ENCODE measurements around the gene ESRRG.

The ESRRG gene

GRCh38 chr1:216502528-216503162, 220.6 kb downstream of the ESRRG start:
- no peak for DNase-seq (ENCODE audit: low read depth in 2 of 2)

DNA sequence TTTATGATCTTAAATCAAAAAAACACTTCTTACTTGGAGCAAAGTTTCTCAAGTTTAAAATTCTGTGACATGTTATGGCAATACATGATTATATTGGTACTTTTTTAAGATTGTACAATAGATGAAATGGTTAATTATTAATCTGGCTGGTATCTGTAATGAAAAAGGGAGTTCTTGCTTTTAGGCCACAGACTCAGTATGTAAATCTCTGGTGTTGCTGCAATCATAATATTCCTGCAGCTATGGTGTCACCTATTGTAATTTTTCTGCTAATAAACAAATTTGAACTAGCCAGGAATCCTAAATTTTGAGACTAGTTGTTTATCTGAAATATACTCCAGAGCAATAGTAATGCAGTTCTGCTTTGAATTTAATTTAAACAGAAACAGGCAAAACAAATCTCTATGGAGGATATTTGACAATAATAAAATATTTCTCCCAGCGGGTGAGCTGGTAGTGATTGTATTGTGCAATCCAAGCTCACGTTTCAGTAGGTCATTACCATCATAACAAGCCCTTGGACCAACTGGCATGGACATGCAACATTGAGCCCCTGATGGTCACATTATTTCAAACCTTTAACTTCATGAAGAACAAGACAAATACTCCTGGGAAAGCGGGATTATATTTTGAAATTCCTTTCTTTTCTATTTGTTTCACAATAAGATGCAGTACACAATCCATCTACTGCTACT, 222.8 kb downstream of the ESRRG start:
- DNase-seq (ENCODE audit: low read depth in 2 of 2), result no peak

DNA sequence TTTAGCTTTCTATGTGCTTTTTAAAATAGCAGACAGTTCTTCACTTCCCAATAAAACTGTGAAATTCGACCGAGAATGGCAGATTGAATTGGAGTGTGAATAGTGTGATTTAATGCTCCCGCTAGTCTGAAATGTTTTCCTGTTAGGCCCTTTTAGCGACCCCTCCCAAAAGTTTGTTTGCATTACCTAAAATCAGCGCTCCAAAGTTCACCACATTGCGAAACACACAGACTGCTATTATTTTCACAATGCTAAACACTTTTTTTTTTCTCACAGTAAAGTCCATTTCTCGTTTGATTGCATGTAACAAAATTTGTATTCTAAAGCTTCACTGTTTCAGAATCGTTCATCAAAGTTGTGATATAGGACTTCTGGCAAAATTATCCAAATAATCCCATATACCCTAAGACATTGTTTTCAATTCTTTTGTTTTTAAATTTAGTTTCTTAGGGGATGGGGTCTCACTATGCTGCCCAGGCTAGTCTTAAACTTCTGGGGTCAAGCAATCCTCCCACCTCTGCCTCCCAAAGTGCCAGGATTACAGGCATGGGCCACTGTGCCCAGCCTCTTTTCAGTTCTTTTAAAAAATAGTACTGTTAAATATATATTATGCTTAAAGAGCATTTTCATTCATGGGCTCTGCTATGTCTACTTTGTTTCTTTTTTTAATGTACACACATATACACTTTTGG, 223.5 kb downstream of the ESRRG start:
- no peak for DNase-seq (ENCODE audit: low read depth in 2 of 2)

DNA sequence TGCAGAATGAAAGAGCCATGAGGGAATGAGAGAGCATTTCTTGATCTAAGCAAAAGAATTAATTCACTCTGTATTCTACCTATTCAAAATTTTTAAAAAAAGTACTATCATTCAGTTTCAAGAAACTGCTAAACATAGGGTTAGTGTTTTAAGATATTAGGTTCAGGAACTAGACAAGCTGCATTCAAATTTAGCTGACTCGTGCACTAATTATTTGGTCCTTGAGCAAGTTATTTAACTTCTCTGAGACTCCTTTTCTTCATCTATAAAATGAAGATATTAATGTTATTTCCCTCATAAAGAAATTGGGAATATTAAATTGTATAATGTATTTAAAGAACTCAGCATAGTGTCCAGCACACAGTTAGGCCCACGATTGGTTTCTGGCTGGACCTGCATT, 225.0 kb downstream of the ESRRG start:
- no peak for DNase-seq (ENCODE audit: low read depth in 2 of 2)

DNA sequence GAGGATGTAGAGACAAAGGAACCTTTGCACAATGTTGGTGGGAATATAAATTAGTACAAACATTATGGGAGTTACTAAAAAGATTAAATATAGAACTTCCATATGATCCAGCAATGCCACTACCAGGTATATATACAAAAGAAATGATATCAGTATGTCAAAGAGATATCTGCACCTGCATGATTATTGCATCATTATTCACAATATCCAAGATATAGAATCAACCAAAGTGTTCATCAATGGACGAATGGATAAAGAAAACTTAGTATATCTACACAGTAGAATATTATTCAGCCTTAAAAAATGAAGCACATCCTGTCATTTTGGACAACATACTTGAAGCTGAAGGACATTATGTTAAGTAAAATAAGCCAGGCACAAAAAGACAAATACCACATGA, 238.2 kb downstream of the ESRRG start:
- DNase-seq (ENCODE audit: low read depth in 2 of 2), result no peak

GRCh38 chr1:216483672-216484401, 239.4 kb downstream of the ESRRG start:
- DNase-seq (ENCODE audit: low read depth in 2 of 2), result no peak

DNA sequence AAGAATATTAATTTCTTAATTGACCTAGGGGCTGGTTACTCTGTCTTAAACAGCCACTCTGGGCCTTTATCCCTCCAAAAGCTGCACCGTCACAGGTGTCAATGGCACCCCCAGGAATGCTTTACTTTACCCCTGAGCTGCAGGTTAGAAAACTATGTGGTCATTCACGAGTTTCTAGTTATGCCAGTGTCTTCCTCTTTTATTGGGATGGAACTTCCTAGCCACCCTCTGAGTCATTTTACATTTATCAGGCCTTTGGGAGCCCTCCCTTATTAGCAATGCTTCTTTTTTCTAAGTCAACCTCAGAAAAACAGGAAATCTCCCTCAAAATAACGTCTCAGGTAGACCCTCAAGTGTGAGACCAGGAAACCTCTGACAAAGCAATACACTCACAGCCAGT, 240.6 kb downstream of the ESRRG start:
- no peak for DNase-seq (ENCODE audit: low read depth in 2 of 2)

DNA sequence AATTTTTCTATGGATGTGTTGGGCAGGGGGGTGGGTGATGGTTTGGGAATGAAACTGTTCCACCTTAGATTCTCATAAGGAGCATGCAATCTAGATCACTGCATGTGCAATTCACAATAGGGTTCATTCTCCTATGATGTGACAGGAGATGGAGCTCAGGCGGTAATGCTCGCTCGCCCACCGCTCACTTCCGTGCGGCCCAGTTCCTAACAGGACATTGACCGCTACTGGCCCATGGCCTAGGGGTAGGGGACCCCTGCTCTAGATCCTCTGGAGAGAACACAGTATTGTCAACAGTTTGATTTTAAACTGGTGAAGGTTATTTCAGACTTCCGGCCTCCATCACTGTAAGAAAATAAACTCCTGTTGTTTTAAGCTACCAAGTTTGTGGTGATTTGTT, 245.0 kb downstream of the ESRRG start:
- DNase-seq (ENCODE audit: low read depth in 2 of 2), result no peak

GRCh38 chr1:216476341-216476740, 246.9 kb downstream of the ESRRG start:
- DNase-seq (ENCODE audit: low read depth in 2 of 2), result no peak

- no peak for DNase-seq (ENCODE audit: low read depth in 2 of 2)
These were observed 247.5 kb downstream of the ESRRG start for GRCh38 chr1:216475659-216476276.

DNA sequence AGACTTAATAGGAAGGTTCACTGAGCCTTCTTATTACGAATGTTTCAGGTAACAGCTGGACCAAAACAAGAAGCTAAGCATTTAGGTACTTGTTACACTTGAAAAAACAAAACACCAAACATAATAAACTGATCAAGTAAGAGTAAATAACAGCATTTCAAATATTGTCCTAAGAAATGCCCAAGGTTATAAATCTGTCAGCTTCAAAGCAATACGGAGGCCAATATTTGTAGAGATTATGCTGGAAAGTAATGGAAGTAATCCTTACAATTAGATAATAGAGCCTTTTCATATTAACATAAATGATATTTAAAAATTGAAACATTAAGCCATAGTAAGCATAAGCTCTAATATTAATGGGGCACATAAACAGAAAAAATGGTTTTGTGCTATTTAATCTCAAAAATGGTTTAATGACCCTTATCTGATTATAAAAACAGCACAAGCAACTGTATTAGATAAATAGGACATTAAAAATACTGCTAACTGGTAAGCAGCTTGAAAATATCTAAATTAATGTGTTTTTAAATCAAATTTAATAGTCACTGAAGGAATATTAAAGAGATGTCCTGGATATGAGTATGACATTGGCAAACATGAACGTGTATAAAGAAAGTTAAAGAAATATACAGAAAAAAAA, 256.9 kb downstream of the ESRRG start:
- no peak for DNase-seq (ENCODE audit: low read depth in 2 of 2)

DNA sequence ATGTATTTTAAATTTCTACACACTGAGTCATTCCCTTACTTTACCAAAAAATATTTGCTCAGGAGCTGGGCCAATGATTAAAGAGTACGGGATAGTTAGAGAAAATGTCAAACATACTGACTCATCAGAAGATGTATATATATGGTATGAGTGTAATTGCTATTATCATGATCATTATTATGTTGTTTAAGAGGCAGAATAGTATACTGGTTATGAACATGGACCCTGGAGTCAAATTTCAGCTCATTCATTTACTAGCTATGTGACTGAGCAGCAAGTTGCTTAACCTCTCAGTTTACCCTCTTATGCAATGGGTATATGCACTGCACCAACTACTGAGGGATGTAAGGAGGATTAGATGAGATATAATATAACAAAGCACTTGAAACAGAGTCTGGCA, 258.7 kb downstream of the ESRRG start:
- DNase-seq (ENCODE audit: low read depth in 2 of 2), result no peak

DNA sequence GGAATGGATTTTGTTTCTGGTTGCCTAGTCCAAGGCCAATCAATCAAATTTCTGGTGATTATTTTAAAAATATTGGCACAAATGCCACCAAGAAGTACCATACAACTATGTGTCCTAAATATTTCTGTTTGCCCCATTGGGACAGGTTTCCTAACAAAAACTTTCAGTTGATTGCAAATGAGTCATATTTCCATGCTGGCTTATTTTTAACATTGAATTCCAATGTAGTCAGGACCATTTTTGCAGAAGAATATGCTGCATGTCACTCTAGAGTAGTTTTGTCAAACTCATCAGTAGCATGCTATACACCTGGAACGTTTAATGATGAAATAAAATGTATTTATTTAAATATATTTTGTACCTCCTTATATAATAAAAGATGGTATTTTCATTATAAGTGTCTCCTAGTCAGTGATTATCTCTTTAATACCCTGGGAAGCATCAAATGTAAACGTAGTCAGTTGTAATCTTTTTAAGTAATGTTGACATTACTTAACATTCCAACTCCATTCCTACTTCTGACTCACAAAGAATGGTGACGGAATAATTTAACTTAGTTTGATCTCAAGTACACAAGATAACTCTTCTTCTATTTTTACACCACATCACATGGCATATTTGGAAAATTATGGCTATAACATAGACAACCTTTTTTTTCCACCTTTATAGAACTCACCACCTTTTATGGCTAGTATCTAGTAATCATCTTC, 261.0 kb downstream of the ESRRG start:
- DNase-seq (ENCODE audit: low read depth in 2 of 2), result no peak

- DNase-seq (ENCODE audit: low read depth in 2 of 2), result no peak
These were observed 261.8 kb downstream of the ESRRG start for GRCh38 chr1:216461466-216461865.

- no peak for DNase-seq (ENCODE audit: low read depth in 2 of 2)
These were observed 263.5 kb downstream of the ESRRG start for GRCh38 chr1:216459651-216460207.

DNA sequence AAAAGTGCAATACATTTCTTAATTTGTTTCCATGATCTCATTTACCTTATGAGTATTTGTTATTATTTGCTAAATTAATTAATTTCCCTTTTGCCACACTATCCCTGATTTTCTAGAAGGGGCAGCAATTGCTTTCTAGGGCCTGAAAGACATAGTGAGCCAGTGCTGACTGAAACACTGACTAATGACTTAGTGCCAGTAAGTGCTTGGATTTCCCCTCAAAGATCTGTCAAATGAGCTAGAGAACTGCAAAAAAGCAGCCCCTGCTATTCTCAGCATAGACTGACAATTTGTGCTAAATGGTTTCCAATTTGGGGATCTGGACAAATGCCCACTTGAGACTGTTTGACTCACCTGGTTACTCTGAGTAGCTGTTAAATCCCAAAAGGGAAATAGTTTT, 264.4 kb downstream of the ESRRG start:
- no peak for DNase-seq (ENCODE audit: low read depth in 2 of 2)

DNA sequence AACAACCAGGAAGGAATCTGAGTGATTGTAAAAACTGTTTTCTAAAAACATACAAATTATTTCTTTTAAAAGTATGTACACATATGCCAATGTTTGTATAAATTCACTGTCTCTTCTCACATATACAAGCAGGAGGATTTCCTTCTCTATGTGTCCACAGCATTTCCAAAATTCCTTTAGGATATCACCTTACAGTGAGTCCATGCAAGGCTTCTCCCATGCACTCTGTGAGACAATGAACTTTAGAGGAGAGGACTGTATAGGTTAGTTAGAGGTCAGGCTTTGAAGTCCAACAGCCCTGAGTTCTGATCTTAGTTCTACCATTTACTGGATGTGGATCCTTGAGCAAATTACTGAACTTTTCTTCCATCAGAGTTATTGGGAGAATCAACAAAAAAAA, 265.9 kb downstream of the ESRRG start:
- DNase-seq (ENCODE audit: low read depth in 2 of 2), result no peak

DNA sequence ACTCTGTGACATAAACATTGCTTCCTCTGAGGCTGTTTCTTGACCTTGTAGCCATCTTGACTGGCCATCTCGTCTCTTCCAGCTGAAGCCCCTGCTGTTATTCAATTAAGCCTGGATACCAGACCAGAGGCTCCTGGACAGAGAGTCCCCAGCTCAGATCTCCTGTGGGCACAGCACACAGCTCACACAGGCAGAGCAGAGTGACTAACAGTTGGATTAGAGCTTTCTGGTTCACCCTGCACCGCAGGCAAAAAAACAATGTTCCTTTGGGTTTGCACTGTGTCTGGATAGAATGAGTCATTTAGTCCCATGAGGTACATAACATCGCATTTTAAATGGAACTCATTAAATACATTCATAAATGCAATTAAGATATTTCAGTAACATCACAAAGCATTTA, 266.5 kb downstream of the ESRRG start:
- no peak for DNase-seq (ENCODE audit: low read depth in 2 of 2)

- DNase-seq (ENCODE audit: low read depth in 2 of 2), result no peak
These were observed 269.5 kb downstream of the ESRRG start for GRCh38 chr1:216453777-216454176.

Measured in stimulated activated CD4-positive, alpha-beta T cell treated with anti-CD3 and anti-CD28 coated beads, Interleukin-15, amount 100 ng/mL, for 48 hours (primary cell).